ENCODE results near the gene MRPL17. TPM values are rescaled to one million over a fixed set of nuclear protein-coding genes. Genes with fewer than 3 reads are reported as not detected.

The MRPL17 gene
- polyA plus RNA-seq, 3 donors: 8.0 to 14.0 (median 12.8) TPM

DNA sequence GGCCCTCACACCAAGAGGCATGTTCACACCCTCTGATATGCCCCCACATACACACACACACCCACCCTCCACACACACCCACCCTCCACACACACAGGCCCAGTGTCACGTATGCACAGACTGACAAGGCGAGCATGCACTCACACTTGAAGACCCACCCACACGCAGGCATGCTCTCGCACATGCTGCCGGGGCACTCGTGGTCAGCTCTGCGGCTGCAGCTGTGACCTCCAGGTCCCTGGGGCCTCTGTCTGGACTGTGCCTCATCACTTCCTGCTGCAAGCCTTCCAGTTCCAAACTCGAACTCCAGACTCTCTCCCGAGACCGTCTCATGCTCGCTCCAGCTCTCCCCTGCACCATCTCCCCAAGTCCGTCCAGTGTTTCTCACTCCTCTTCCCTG, 37.1 kb downstream of the MRPL17 start:
- Histone ChIP-seq H2AFZ (ENCODE audit: insufficient read depth, low read depth, low read length, poor library complexity, severe bottlenecking) (peak overlapping the region; percentile 72), H3K4me1 (ENCODE audit: control insufficient read depth in 1 of 2, insufficient read depth in 2 of 2, low read length in 2 of 2) (peaks cover 33 to 36% of the 10 kb centered on the region in 2 donors), H3K4me3 (replicated peaks in 1 of 3; ENCODE audit: low read depth in 2 of 3, low read length in 3 of 3) (no peak overlapping the region), H3K9me3 (replicated peaks in 1 of 2; ENCODE audit: control insufficient read depth in 1 of 2, insufficient read depth in 1 of 2, low read length in 2 of 2) (no peaks in the 10 kb centered on the region), H3K36me3 (replicated peaks in 1 of 2; ENCODE audit: control insufficient read depth in 1 of 2, insufficient read depth in 2 of 2, low read length in 2 of 2) (no peaks in the 10 kb centered on the region), H3K79me2 (ENCODE audit: insufficient read depth, low read length) (no peaks in the 10 kb centered on the region), H4K20me1 (ENCODE audit: insufficient read depth, low read length) (no peaks in the 10 kb centered on the region), H3K4me2 (replicated peaks; ENCODE audit: extremely low read depth, low read length, poor library complexity, severe bottlenecking) (peak overlapping the region; percentile 65), H3K27ac (ENCODE audit: low read depth in 1 of 2, low read length in 2 of 2) (peak overlapping the region; percentile 78 to 80), H3K27me3 (ENCODE audit: control insufficient read depth in 2 of 2, insufficient read depth in 2 of 2, low read length in 2 of 2) (no peaks in the 10 kb centered on the region), H3K9ac (ENCODE audit: insufficient read depth, low read length, poor library complexity, severe bottlenecking) (no peak overlapping the region)
- intact Hi-C loops (cut with micrococcal nuclease): no loop called here
- H3K4me1 Mint-ChIP-seq: no peaks in the 10 kb centered on the region
- H3K36me3 Mint-ChIP-seq: no peaks in the 10 kb centered on the region
- H3K27ac Mint-ChIP-seq: peak overlapping the region in 2 of 7 donors; percentile 10 to 32
- H3K9me3 Mint-ChIP-seq: no peaks in the 10 kb centered on the region
- TF ChIP-seq, protein P1, sequence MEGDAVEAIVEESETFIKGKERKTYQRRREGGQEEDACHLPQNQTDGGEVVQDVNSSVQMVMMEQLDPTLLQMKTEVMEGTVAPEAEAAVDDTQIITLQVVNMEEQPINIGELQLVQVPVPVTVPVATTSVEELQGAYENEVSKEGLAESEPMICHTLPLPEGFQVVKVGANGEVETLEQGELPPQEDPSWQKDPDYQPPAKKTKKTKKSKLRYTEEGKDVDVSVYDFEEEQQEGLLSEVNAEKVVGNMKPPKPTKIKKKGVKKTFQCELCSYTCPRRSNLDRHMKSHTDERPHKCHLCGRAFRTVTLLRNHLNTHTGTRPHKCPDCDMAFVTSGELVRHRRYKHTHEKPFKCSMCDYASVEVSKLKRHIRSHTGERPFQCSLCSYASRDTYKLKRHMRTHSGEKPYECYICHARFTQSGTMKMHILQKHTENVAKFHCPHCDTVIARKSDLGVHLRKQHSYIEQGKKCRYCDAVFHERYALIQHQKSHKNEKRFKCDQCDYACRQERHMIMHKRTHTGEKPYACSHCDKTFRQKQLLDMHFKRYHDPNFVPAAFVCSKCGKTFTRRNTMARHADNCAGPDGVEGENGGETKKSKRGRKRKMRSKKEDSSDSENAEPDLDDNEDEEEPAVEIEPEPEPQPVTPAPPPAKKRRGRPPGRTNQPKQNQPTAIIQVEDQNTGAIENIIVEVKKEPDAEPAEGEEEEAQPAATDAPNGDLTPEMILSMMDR (IDR thresholded peaks at IDR 0.05): no peak
- peaks cover 0 to 2% (median 0%) of the 10 kb centered on the region in 3 donors for H3K27me3 Mint-ChIP-seq (ENCODE audit: low read depth in 3 of 3)
- 58% methylated on average over 12 of the region's 12 CpGs for WGBS (ENCODE audit: insufficient coverage)
- no peak overlapping the region for H3K4me3 Mint-ChIP-seq
- no peak for DNase-seq

DNA sequence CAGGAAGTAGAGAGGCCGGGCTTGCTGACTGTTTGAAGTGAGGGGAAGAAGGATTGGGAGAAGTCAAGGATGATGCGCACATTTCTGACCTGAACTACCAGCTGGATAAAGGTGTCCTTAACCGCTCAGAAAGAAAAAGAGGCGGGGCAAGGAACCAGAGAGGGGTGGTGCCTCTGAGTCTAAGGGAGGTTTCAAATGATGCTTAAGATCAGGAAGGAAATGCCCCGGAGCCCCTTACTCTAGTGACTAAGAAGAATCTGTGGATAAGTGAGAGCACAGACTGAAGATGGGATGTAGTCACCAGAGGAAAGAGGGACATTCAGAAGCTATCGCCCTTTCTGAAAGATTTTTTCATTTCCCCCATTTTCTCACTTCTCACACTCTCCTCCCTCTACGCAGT, 40.2 kb downstream of the MRPL17 start:
- H3K27ac Mint-ChIP-seq: no peak overlapping the region
- H3K9ac ChIP-seq (ENCODE audit: insufficient read depth, low read length, poor library complexity, severe bottlenecking): no peak overlapping the region

More for the DNA sequence above, 40.2 kb downstream of the MRPL17 start:
- Mint-ChIP-seq H3K27me3 (ENCODE audit: low read depth in 3 of 3) (peaks cover 0 to 2% (median 0%) of the 10 kb centered on the region in 3 donors), H3K4me3 (no peak overlapping the region), H3K36me3 (no peaks in the 10 kb centered on the region), H3K9me3 (no peaks in the 10 kb centered on the region), H3K4me1 (no peaks in the 10 kb centered on the region)
- TF ChIP-seq, protein P1 (IDR thresholded peaks at IDR 0.05): no peak
- H3K4me3 ChIP-seq (replicated peaks in 1 of 3; ENCODE audit: low read depth in 2 of 3, low read length in 3 of 3): no peak overlapping the region
- no peak overlapping the region for H2AFZ ChIP-seq (ENCODE audit: insufficient read depth, low read depth, low read length, poor library complexity, severe bottlenecking)
- no peaks in the 10 kb centered on the region for H3K79me2 ChIP-seq (ENCODE audit: insufficient read depth, low read length)
- no peaks in the 10 kb centered on the region for H3K36me3 ChIP-seq (replicated peaks in 1 of 2; ENCODE audit: control insufficient read depth in 1 of 2, insufficient read depth in 2 of 2, low read length in 2 of 2)
- no peak overlapping the region for H3K4me2 ChIP-seq (replicated peaks; ENCODE audit: extremely low read depth, low read length, poor library complexity, severe bottlenecking)
- no peaks in the 10 kb centered on the region for H3K9me3 ChIP-seq (replicated peaks in 1 of 2; ENCODE audit: control insufficient read depth in 1 of 2, insufficient read depth in 1 of 2, low read length in 2 of 2)
- intact Hi-C loops (cut with micrococcal nuclease): no loop called here
- peaks cover 28 to 32% of the 10 kb centered on the region in 2 donors for H3K4me1 ChIP-seq (ENCODE audit: control insufficient read depth in 1 of 2, insufficient read depth in 2 of 2, low read length in 2 of 2)
- WGBS (ENCODE audit: insufficient coverage): 60% methylated on average over 6 of the region's 7 CpGs
- H4K20me1 ChIP-seq (ENCODE audit: insufficient read depth, low read length): no peaks in the 10 kb centered on the region
- DNase-seq: no peak
- H3K27ac ChIP-seq (ENCODE audit: low read depth in 1 of 2, low read length in 2 of 2): no peak overlapping the region
- H3K27me3 ChIP-seq (ENCODE audit: control insufficient read depth in 2 of 2, insufficient read depth in 2 of 2, low read length in 2 of 2): no peaks in the 10 kb centered on the region

Measured in CD14-positive monocyte (primary cell).